Activated T-cell treated with anti-CD3 and anti-CD28 coated beads, Interleukin-2, amount 50 U/mL, for 4 hours (primary cell): ENCODE measurements around the gene SPIN1. TPM values are rescaled to one million over a fixed set of nuclear protein-coding genes. Genes with fewer than 3 reads are reported as not detected.
"Not testable (repeated sequence)": the region's sequence is repeated elsewhere in the genome, so short reads cannot be mapped to it uniquely, and the experiment has no call there.

Source experiments
- ATAC-seq, 2 donors: fragments of 200-7000 bp; cut with Tn5 transposase; one replicate each; pipeline ENCODE4 v1.10.0; 2021
- DNase-seq: peaks from one replicate; pipeline ENCODE4 v3.0.0-alpha.2; 2020
- H3K27me3 Mint-ChIP-seq: one replicate; pipeline ENCODE4 v1.8.0; 2021; ENCODE audit warnings: low read depth, mixed read lengths
- H3K36me3 Mint-ChIP-seq: one replicate; pipeline ENCODE4 v1.8.0; 2022; ENCODE audit warnings: mixed read lengths; ENCODE audit not compliant: insufficient read depth
- H3K4me1 Mint-ChIP-seq: one replicate; pipeline ENCODE4 v1.8.0; 2021; ENCODE audit warnings: low read depth, mixed read lengths
- H3K4me3 Mint-ChIP-seq: one replicate; pipeline ENCODE4 v1.8.0; 2021; ENCODE audit warnings: mild to moderate bottlenecking, moderate library complexity, mixed read lengths
- H3K9me3 Mint-ChIP-seq: one replicate; pipeline ENCODE4 v1.8.0; 2021; ENCODE audit warnings: mixed read lengths
- total RNA-seq, 3 donors: library from RNA; stranded (reverse); gene quantifications; one replicate each; pipeline ENCODE4 v1.2.1, GENCODE V29; 2021

The SPIN1 gene
- total RNA-seq, 3 donors from 2014 or later, result 16.2 to 17.8 (median 16.3) TPM

GRCh38 chr9:88378317-88378716 is 9.9 kb upstream of the SPIN1 start:
- H3K4me1 Mint-ChIP-seq, result no peaks in the 10 kb centered on the region
- no peak overlapping the region for H3K4me3 Mint-ChIP-seq
- no peak for DNase-seq
- no peaks in the 10 kb centered on the region for H3K36me3 Mint-ChIP-seq
- no peaks in the 10 kb centered on the region for H3K9me3 Mint-ChIP-seq
- no peak for ATAC-seq
- H3K27me3 Mint-ChIP-seq, result peaks cover 3% of the 10 kb centered on the region

GRCh38 chr9:88379352-88379751 is 8.9 kb upstream of the SPIN1 start:
- H3K4me3 Mint-ChIP-seq, result no peak overlapping the region
- H3K27me3 Mint-ChIP-seq, result no peaks in the 10 kb centered on the region
- H3K36me3 Mint-ChIP-seq, result no peaks in the 10 kb centered on the region
- DNase-seq (no peak), ATAC-seq (no peak)
- H3K4me1 Mint-ChIP-seq, result no peaks in the 10 kb centered on the region
- no peaks in the 10 kb centered on the region for H3K9me3 Mint-ChIP-seq

GRCh38 chr9:88380118-88380517 is 8.1 kb upstream of the SPIN1 start:
- Mint-ChIP-seq H3K9me3 (no peaks in the 10 kb centered on the region), H3K4me1 (no peaks in the 10 kb centered on the region), H3K4me3 (no peak overlapping the region), H3K36me3 (no peaks in the 10 kb centered on the region), H3K27me3 (no peaks in the 10 kb centered on the region)
- DNase-seq (no peak), ATAC-seq (no peak)

- not testable (repeated sequence) for ATAC-seq, H3K4me1 Mint-ChIP-seq, H3K4me3 Mint-ChIP-seq, DNase-seq, H3K9me3 Mint-ChIP-seq, H3K36me3 Mint-ChIP-seq, H3K27me3 Mint-ChIP-seq
Observed at GRCh38 chr9:88381322-88381721, 6.9 kb upstream of the SPIN1 start.

GRCh38 chr9:88383176-88383575 is 5.1 kb upstream of the SPIN1 start:
- peaks cover 7% of the 10 kb centered on the region for H3K4me1 Mint-ChIP-seq
- H3K36me3 Mint-ChIP-seq, result no peaks in the 10 kb centered on the region
- H3K9me3 Mint-ChIP-seq, result no peaks in the 10 kb centered on the region
- ATAC-seq (no peak), DNase-seq (no peak)
- no peaks in the 10 kb centered on the region for H3K27me3 Mint-ChIP-seq
- H3K4me3 Mint-ChIP-seq, result no peak overlapping the region

- not testable (repeated sequence) for DNase-seq, H3K9me3 Mint-ChIP-seq, H3K27me3 Mint-ChIP-seq, H3K36me3 Mint-ChIP-seq, ATAC-seq
- H3K4me3 Mint-ChIP-seq, result peak overlapping the region; percentile 1
- H3K4me1 Mint-ChIP-seq, result peaks cover 15% of the 10 kb centered on the region
Observed at GRCh38 chr9:88386137-88386536, 2.1 kb upstream of the SPIN1 start.

- H3K36me3 Mint-ChIP-seq, result peaks cover 4% of the 10 kb centered on the region
- ATAC-seq (peak in 1 of 2 donors; percentile 5), DNase-seq (no peak)
- no peaks in the 10 kb centered on the region for H3K27me3 Mint-ChIP-seq
- no peaks in the 10 kb centered on the region for H3K9me3 Mint-ChIP-seq
- H3K4me1 Mint-ChIP-seq, result peaks cover 18% of the 10 kb centered on the region
- H3K4me3 Mint-ChIP-seq, result peak overlapping the region; percentile 84
Observed at GRCh38 chr9:88387036-88387551, 1.1 kb upstream of the SPIN1 start.

- Mint-ChIP-seq H3K36me3 (peaks cover 4% of the 10 kb centered on the region), H3K4me1 (peaks cover 21% of the 10 kb centered on the region), H3K4me3 (peak overlapping the region; percentile 84), H3K27me3 (no peaks in the 10 kb centered on the region), H3K9me3 (no peaks in the 10 kb centered on the region)
- DNase-seq (peak; percentile 17), ATAC-seq (peak; percentile 3 to 8)
Observed at GRCh38 chr9:88387552-88388202, 567 bp upstream of the SPIN1 start.

GRCh38 chr9:88388886-88389605 is 802 bp downstream of the SPIN1 start:
- Mint-ChIP-seq H3K36me3 (peaks cover 6% of the 10 kb centered on the region), H3K27me3 (no peaks in the 10 kb centered on the region), H3K4me1 (peaks cover 24% of the 10 kb centered on the region), H3K9me3 (no peaks in the 10 kb centered on the region), H3K4me3 (peak overlapping the region; percentile 93)
- peak; percentile 22 to 27 for ATAC-seq
- peak; percentile 24 for DNase-seq

- Mint-ChIP-seq H3K9me3 (no peaks in the 10 kb centered on the region), H3K27me3 (no peaks in the 10 kb centered on the region), H3K36me3 (peaks cover 9% of the 10 kb centered on the region), H3K4me1 (peaks cover 27% of the 10 kb centered on the region), H3K4me3 (peak overlapping the region; percentile 93)
- DNase-seq (no peak), ATAC-seq (no peak)
Observed at GRCh38 chr9:88390371-88390990, 2.2 kb downstream of the SPIN1 start.

GRCh38 chr9:88391236-88391635 is 3.0 kb downstream of the SPIN1 start:
- peaks cover 9% of the 10 kb centered on the region for H3K36me3 Mint-ChIP-seq
- peaks cover 27% of the 10 kb centered on the region for H3K4me1 Mint-ChIP-seq
- H3K9me3 Mint-ChIP-seq, result no peaks in the 10 kb centered on the region
- H3K27me3 Mint-ChIP-seq, result no peaks in the 10 kb centered on the region
- H3K4me3 Mint-ChIP-seq, result no peak overlapping the region
- DNase-seq, result no peak
- no peak for ATAC-seq

GRCh38 chr9:88391921-88392320 is 3.7 kb downstream of the SPIN1 start:
- Mint-ChIP-seq H3K4me1 (peaks cover 29% of the 10 kb centered on the region), H3K4me3 (no peak overlapping the region), H3K36me3 (peaks cover 9% of the 10 kb centered on the region), H3K27me3 (no peaks in the 10 kb centered on the region), H3K9me3 (no peaks in the 10 kb centered on the region)
- DNase-seq (no peak), ATAC-seq (no peak)

GRCh38 chr9:88392549-88392948 is 4.3 kb downstream of the SPIN1 start:
- no peak for ATAC-seq
- Mint-ChIP-seq H3K4me1 (peaks cover 24% of the 10 kb centered on the region), H3K27me3 (no peaks in the 10 kb centered on the region), H3K36me3 (peaks cover 9% of the 10 kb centered on the region), H3K9me3 (no peaks in the 10 kb centered on the region), H3K4me3 (no peak overlapping the region)
- no peak for DNase-seq

GRCh38 chr9:88396836-88397577 is 8.8 kb downstream of the SPIN1 start:
- Mint-ChIP-seq H3K4me3 (no peak overlapping the region), H3K27me3 (no peaks in the 10 kb centered on the region), H3K36me3 (peaks cover 16% of the 10 kb centered on the region), H3K9me3 (no peaks in the 10 kb centered on the region), H3K4me1 (peaks cover 17% of the 10 kb centered on the region)
- ATAC-seq, result no peak
- DNase-seq, result no peak
